Esophagus squamous epithelium (tissue), 5 donors: ENCODE results near the gene LRBA. TPM values are rescaled to one million over a fixed set of nuclear protein-coding genes. Genes with fewer than 3 reads are reported as not detected.

Source experiments
- DNase-seq: peaks from one replicate; lab custom pipeline; 2025; lab: John Stamatoyannopoulos, UW
- H3K27ac ChIP-seq, 4 donors: fragments of 200-600 bp; sonication (generic); one replicate each; pipeline ENCODE4 v1.5.1; 2016 to 2019; ENCODE audit warnings: mild to moderate bottlenecking in 1 of 4
- H3K27me3 ChIP-seq, 4 donors: fragments of 200-600 bp; sonication (generic); 1 replicate in 3 of 4; 2 replicates in 1 of 4; pipeline versions ENCODE4 v1.5.1 to v1.6.0; 2017 to 2021; ENCODE audit warnings: antibody characterized with exemption in 1 of 4
- H3K36me3 ChIP-seq, 3 donors: fragments of 200-600 bp; sonication (generic); one replicate each; pipeline ENCODE4 v1.5.1; 2016 to 2019
- H3K4me1 ChIP-seq, 3 donors: fragments of 200-600 bp; sonication (generic); one replicate each; pipeline ENCODE4 v1.5.1; 2017 to 2019
- H3K4me3 ChIP-seq, 4 donors: fragments of 200-600 bp; sonication (generic); 1 replicate in 3 of 4; 2 replicates in 1 of 4; pipeline ENCODE4 v1.5.1; 2016 to 2019; ENCODE audit warnings: mild to moderate bottlenecking in 2 of 4, moderate library complexity in 1 of 4
- H3K9me3 ChIP-seq, 3 donors: fragments of 200-600 bp; sonication (generic); one replicate each; pipeline ENCODE4 v1.5.1; 2016 to 2019
- POLR2A ChIP-seq, 4 donors: fragments of 450-650 bp; IDR thresholded peaks; one replicate each; pipeline ENCODE4 v1.6.1; 2017; ENCODE audit warnings: antibody characterized with exemption in 4 of 4, mild to moderate bottlenecking in 4 of 4, moderate library complexity in 3 of 4
- WGBS, 2 donors: methylation state at CpG; one replicate each; pipeline ENCODE4 v1.1.5; 2018; 5-methylcytosine and 5-hydroxymethylcytosine counted together
- intact Hi-C: fragments of 100-400 bp; cut with DNase I; formaldehyde crosslinking; loops from one replicate; pipeline ENCODE4 v1.15.0; 2022
- total RNA-seq, 4 donors: library from RNA; depleted of rRNA; stranded (reverse); fragments of >200 nt; gene quantifications; one replicate each; pipeline ENCODE4 v1.1.0, GENCODE V29; 2016
- TF ChIP-seq, protein P1 (sequence below), 6 experiments: fragments of 450-650 bp in 4 of 6; fragments of 200-600 bp in 2 of 6; sonication (generic) in 2 of 6; IDR thresholded peaks; one replicate each; pipeline ENCODE4 v1.5.1; 2016 to 2019; ENCODE audit warnings: antibody characterized with exemption in 6 of 6, mild to moderate bottlenecking in 4 of 6, moderate library complexity in 4 of 6
- donor health status: DM: yes; HTN: yes; CAD: no.

Gene LRBA
- total RNA-seq, 4 donors from 2014 or later, result 54.7 to 91.8 (median 66.2) TPM

DNA sequence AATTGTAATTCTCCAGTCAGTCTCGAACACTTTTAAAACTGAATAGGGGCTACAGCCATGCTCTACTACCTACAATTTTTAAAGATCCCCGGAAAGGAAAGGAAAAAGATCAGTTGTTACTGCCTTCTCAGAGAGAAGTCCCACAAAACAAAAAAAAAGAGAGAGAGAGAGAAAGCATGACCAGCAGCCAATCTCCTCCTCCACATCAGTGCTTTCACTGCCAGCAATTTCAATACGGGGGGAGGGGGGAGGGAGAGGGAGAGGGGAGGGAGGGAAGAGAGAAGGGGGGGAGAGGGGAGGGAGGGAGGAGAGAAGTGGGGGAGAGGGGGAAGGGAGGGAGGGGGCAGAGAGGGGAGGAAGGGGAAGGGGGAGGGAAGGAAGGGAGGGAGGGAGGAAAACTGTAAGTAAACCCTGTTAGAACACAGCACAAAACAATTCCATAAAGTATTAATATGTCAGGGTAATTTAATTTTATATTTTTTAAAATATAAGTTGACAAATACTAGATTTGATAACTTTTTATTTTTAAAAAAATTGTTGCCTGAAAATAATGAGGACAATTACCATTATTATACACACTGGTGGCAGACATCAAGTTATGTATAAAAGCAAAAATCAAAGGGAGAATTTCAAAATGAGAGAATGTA is 108.0 kb downstream of the LRBA start:
- TF ChIP-seq, protein P1, sequence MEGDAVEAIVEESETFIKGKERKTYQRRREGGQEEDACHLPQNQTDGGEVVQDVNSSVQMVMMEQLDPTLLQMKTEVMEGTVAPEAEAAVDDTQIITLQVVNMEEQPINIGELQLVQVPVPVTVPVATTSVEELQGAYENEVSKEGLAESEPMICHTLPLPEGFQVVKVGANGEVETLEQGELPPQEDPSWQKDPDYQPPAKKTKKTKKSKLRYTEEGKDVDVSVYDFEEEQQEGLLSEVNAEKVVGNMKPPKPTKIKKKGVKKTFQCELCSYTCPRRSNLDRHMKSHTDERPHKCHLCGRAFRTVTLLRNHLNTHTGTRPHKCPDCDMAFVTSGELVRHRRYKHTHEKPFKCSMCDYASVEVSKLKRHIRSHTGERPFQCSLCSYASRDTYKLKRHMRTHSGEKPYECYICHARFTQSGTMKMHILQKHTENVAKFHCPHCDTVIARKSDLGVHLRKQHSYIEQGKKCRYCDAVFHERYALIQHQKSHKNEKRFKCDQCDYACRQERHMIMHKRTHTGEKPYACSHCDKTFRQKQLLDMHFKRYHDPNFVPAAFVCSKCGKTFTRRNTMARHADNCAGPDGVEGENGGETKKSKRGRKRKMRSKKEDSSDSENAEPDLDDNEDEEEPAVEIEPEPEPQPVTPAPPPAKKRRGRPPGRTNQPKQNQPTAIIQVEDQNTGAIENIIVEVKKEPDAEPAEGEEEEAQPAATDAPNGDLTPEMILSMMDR (IDR thresholded peaks at IDR 0.05), result no peak
- TF ChIP-seq POLR2A (IDR thresholded peaks at IDR 0.05), result no peak
- H3K4me3 ChIP-seq, result no peak overlapping the region
- H3K36me3 ChIP-seq, result peaks cover 0 to 75% (median 2%) of the 10 kb centered on the region in 3 donors
- H3K27ac ChIP-seq, result no peak overlapping the region
- no peak for DNase-seq
- intact Hi-C loops, result no loop called here
- H3K9me3 ChIP-seq, result peaks cover 0 to 7% (median 0%) of the 10 kb centered on the region in 3 donors
- 54 to 79% methylated on average over 2 to 3 of the region's 3 CpGs for WGBS, 2 donors
- H3K27me3 ChIP-seq, result no peaks in the 10 kb centered on the region
- H3K4me1 ChIP-seq, result no peaks in the 10 kb centered on the region

DNA sequence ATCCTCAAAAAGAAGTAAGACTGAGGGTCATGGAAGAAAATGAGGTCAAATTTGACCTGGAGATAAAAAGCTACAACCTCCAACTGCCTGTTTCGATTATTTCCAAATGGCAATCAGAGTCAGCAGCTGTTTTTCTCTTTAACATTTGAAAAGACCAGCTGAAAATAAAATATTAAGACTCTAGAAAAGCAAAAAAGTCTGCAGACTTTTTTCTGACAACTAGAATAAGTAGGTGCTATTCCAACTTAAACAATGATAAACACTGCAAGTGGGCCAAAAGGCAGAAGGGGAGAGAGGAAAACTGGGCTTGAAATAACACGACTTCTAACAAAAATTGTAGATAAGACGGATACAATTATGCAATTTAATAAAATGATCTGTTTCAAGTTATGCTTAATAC is 110.4 kb downstream of the LRBA start:
- Histone ChIP-seq H3K4me3 (no peak overlapping the region), H3K9me3 (no peaks in the 10 kb centered on the region), H3K27me3 (no peaks in the 10 kb centered on the region), H3K36me3 (peaks cover 0 to 75% (median 0%) of the 10 kb centered on the region in 3 donors), H3K4me1 (no peaks in the 10 kb centered on the region), H3K27ac (no peak overlapping the region)
- WGBS, 2 donors, result 78 to 84% methylated on average over 3 of the region's 3 CpGs
- no peak for DNase-seq
- TF ChIP-seq, protein P1 (IDR thresholded peaks at IDR 0.05), result no peak
- TF ChIP-seq POLR2A (IDR thresholded peaks at IDR 0.05), result no peak
- intact Hi-C loops, result no loop called here

DNA sequence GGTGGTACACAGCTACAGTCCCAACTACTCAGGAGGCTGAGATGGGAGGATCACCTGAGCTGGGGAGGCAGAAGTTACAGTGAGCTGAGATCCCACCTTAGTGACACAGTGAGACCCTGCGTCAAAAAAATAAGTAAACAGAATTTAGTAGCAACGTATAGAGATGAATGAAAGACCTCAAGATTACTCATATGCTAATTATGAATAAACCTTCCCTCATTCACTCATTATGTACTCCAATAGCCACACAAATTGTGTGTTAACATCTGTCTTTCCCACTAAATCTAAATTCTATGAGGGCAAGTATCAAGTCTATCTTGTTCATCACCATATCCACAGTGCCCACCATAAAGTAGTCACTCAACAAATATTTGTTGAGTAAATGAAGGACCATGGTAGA is 111.5 kb downstream of the LRBA start:
- 86 to 94% methylated on average over 2 of the region's 2 CpGs for WGBS, 2 donors
- intact Hi-C loops, result no loop called here
- Histone ChIP-seq H3K4me3 (no peak overlapping the region), H3K4me1 (no peaks in the 10 kb centered on the region), H3K36me3 (peaks cover 0 to 75% (median 0%) of the 10 kb centered on the region in 3 donors), H3K27me3 (no peaks in the 10 kb centered on the region), H3K9me3 (no peaks in the 10 kb centered on the region), H3K27ac (no peak overlapping the region)
- no peak for DNase-seq
- TF ChIP-seq POLR2A (IDR thresholded peaks at IDR 0.05), result no peak
- TF ChIP-seq, protein P1 (IDR thresholded peaks at IDR 0.05), result no peak

DNA sequence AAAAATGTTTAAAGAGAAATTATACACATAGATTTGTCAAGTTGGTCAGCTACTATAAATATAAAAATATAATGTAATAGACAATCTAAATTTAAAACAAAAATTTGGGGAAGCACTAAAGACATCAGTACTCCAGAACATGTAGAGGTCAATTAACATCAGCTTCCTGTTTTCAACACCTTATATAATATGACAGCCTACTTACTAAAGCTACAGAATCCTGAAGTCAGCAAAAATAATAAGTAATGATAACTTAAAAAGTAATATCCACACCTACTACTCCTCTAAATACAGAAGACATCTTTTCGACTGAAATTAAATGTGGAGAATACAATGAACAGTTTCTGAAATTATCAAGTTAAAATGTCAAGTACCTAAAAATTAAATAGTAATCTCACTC is 118.6 kb downstream of the LRBA start:
- intact Hi-C loops, result no loop called here
- Histone ChIP-seq H3K4me3 (no peak overlapping the region), H3K27me3 (no peaks in the 10 kb centered on the region), H3K36me3 (peaks cover 0 to 74% (median 4%) of the 10 kb centered on the region in 3 donors), H3K27ac (no peak overlapping the region), H3K9me3 (no peaks in the 10 kb centered on the region), H3K4me1 (no peaks in the 10 kb centered on the region)
- no peak for TF ChIP-seq POLR2A (IDR thresholded peaks at IDR 0.05)
- TF ChIP-seq, protein P1 (IDR thresholded peaks at IDR 0.05), result no peak
- DNase-seq, result no peak
- 79 to 90% methylated on average over 1 of the region's 1 CpG for WGBS, 2 donors

DNA sequence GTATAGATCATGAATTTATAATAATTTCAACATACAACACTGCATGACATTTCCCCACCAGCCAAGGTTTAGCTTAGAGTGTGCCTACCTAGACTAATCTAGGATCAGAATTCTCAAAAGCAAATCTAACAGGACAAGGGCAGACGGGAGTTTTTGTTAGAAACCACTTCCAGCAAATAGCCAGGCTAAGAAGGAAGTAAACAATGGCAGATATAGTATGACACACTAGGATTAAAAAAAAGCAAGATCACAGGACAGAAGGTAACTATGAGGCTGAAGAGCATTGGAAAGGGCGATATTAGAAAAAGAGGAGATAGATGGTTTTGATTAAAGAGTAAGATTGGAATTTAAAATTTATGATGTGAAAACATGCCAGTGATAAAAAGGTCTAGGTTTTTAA is 124.8 kb downstream of the LRBA start:
- no peak for TF ChIP-seq POLR2A (IDR thresholded peaks at IDR 0.05)
- TF ChIP-seq, protein P1 (IDR thresholded peaks at IDR 0.05), result no peak
- Histone ChIP-seq H3K27ac (no peak overlapping the region), H3K4me1 (peaks cover 0 to 5% (median 0%) of the 10 kb centered on the region in 3 donors), H3K27me3 (no peaks in the 10 kb centered on the region), H3K9me3 (no peaks in the 10 kb centered on the region), H3K4me3 (no peak overlapping the region), H3K36me3 (peaks cover 0 to 25% (median 4%) of the 10 kb centered on the region in 3 donors)
- intact Hi-C loops, result no loop called here
- 80 to 81% methylated on average over 2 of the region's 2 CpGs for WGBS, 2 donors
- DNase-seq, result no peak
